Measurements from ENCODE around the gene RAF1.
A peak's percentile ranks its signal among the peaks of the same experiment; 100 is the strongest.
"Not testable (repeated sequence)": the region's sequence is repeated elsewhere in the genome, so short reads cannot be mapped to it uniquely, and the experiment has no call there.

RAF1 gene

DNA sequence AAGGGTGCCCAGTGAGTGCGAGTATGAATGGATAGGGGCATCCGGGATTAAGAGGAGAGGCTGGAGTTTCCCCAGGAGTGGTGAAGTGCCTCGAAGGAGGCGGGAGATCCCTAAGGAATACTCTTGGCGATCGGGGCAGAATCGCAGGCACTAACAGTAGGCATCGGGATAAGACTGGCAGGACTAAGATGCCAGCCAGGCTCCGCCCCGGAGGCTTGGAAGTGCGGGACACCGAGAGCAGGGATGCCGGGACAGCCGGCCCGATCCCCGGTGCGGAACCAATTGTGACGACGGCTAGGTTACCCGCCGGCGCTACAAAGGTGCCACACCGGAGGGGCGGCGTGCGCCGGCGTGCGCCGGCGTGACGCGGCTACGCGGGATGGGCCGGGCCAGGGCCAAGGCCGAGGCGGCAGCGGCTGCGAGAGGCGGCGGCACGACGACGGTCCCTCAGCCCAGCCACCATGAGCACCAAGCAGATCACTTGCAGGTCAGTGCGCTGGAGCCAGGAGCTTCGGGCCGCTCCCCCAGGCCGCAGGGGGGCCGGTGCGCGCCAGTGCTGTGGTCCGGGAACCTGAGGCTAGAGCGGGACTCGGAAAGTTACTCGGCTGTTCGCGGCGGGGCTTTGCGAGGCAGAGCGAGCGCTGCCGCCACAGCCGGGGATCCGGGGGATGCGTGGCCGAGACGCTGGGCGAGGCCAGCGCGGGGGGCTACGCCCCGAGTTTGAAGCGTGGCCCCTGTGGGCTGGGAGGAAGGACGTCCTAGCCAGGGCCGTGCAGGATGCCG lies 107.0 kb downstream of the RAF1 start, which contains the start of gene MKRN2:
Gene MKRN2 (plus strand): TSS at position 398 of the 783 bp plus-strand sequence. CDS start 64 bp downstream, at position 462.
- peak; percentile 73 to 84 for DNase-seq

DNA sequence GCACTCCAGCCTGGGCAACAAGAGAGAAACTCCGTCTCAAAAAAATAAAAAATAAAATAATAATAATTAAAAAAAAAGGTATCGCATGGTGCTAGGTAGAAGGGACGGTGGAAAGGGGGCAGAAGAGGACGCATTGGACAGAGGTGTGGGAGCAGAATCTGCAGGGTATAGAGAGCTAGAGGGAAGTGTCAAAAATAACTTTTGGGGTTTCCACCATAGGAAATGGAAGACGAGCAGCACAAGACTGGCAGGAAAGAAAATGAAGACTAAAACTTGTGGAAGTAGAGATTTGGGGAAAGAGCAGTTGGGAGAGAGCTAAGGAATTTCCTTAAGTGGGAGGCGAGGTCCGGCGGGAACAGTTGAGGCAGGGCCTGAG lies 107.6 kb downstream of the RAF1 start:
- DNase-seq, result peak; percentile 51 to 63

GRCh38 chr3:12553921-12554391 lies 110.0 kb downstream of the RAF1 start:
- peak; percentile 34 to 57 for DNase-seq

DNA sequence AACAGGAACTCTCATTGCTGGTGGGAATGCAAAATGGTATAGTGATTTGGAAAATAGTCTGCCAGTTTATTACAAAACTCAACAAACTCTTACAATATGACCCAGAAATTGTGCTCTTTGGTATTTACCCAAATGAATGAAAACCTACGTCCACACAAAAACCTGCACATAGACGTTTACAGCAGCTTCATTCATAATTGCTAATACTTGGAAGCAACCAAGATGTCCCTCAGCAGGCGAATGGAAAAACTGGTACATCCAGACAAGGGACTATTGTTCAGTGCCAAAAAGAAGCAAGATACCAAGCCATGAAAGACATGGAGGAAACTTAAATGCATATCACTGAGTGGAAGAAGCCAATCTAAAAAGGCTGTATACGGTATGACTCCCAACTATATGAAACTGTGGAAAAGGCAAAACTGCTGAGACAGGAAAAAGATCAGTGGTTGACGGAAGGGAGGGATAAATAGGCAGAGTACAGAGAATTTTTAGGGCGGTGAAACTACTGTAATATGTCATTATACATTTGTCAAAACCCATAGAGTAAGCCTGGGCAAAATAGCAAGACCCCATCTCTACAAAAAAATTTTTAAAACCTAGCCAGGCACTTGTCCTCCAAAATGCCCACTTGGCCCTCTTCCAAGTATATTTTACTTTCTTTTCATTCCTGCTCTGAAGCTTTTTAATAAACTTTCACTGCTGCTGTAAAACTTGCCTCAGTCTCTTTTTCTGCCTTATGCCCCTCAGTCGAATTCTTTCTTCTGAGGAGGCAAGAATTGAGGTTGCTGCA lies 113.8 kb downstream of the RAF1 start:
- DNase-seq, result no peak

DNA sequence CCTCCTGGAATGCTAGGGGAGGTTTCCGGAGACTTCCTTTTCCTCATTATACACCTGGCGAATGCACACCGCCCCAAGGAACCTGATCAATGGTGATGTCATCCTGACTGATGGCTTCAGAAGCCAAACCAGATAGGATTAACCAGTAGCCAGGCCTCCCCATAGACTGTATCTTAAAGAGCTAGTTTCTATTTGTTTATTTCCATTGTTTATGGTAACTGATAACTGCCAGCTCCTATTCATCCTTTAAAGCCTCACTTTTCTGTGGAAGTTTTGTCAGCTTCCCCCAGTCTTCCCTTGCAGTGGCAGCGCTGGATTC lies 118.5 kb downstream of the RAF1 start, which contains the start of gene MKRN2OS:
Gene MKRN2OS (minus strand): TSS at position 27 of the 319 bp plus-strand sequence. CDS start 35 bp downstream, outside the sequence.
- DNase-seq, result no peak

DNA sequence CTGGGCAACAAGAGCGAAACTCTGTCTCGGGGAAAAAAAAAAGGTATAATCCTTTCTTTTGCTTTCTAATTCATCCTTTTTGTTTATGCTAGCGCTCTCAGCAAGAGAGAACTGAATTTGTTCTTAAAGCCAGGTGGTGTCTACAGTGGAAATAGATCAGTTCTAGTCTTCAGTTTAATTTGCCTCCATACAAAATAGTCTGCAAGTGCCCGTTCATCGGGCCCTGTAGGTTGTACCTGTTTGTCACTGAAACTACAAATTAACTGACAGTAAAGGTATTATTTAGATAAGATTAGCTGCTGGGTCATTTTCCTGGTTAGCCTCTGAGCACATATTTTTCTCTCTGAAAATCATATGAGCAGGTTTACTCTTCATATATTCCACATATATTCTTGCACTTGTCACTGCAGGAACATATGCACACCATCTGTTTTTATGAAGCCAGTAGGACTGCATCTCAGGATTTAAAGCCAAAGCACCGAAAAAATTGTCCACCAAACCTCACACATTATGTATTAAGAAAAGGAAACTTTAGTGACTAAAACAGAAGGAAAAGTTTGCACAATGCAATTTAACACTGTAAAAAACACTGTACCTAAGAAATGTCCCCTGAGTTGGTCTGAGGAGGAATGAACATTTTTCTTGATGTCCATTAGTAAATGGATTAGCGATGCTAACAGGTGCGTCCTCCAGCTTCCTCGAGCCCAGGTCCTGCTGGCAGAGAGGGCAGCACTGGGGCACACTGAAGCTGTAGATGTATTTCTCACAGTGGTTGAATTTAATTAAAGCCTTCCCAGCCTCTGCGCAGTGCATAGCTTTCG lies 119.1 kb downstream of the RAF1 start:
- no peak for DNase-seq

- not testable (repeated sequence) for DNase-seq
Measured at GRCh38 chr3:12543497-12543896, 120.4 kb downstream of the RAF1 start.

DNA sequence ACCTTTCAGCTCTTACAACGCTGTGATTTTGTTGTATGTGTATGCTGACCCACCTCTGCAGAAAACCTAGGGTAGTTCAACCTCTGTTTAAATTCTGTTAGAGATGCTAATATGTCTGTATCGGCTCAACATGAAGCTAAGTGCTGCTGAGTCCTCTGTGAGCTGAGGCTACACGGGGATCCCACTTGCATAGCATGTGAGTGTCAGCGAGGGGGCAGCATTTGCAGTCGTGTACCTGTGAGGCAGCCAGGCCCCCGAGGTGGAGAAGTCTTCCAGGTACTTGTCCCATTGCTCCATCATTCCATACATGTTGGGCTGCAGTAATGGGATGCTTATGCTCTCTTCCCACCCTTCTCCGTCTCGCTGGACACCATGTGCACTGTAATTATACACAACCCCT lies 122.3 kb downstream of the RAF1 start:
- no peak for DNase-seq

GRCh38 chr3:12536423-12536822 lies 127.5 kb downstream of the RAF1 start:
- no peak for DNase-seq

Data from Kasumi-1 (cell line).